GM18520 (cell line): ENCODE data around the gene LYSMD3.

Source experiments
- ATAC-seq: cut with Tn5 transposase; IDR thresholded peaks from one replicate; pipeline ENCODE4 v1.9.1; 2021; ENCODE audit not compliant: unreplicated experiment

The LYSMD3 gene

DNA sequence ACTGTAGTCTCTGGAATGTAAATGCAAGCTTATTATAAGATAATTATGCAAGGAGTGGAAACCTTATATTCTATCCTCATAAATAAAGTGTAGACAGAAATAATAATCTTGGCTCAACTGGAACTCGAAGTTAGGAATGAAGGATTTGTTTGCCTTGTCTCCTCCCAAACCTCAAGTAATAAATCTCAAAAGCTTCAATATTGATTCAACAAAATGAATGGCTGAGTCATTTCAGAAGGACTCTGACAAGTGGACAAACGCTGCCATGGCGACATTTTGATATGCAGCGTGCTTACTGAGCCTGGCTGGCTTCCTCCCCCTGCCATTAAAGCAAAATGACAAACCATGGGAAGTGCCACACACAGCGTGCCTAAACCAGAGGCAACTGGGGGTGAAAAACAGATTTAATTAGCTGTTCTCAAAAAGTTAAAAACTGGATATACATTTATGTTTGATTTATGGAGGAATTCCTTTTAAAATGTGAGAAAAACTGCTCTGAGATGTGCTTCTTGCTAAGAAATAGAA is 18.7 kb upstream of the LYSMD3 start:
- peak; percentile 42 for ATAC-seq

DNA sequence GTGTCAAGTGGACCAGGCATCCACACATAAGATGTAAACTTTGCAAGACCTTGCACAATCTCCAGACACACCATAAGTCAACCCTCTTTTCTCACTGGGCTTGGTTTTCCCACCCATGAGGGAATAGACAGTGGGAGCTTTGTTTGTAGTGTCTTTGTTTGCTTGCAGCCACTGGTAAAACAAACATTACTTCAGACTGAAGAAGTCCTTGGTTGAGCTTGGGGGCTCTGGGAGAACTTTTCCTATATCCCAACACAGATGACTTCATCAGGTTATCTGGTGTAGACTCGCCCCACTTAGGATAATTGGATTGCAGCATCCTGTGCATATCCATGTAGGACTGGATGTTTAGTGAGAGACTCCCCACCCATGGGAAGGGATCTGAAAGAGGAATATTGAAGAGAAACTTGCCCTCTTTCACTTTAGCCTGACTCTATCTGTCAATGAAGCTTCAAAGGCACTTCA is 17.7 kb upstream of the LYSMD3 start:
- no peak for ATAC-seq

DNA sequence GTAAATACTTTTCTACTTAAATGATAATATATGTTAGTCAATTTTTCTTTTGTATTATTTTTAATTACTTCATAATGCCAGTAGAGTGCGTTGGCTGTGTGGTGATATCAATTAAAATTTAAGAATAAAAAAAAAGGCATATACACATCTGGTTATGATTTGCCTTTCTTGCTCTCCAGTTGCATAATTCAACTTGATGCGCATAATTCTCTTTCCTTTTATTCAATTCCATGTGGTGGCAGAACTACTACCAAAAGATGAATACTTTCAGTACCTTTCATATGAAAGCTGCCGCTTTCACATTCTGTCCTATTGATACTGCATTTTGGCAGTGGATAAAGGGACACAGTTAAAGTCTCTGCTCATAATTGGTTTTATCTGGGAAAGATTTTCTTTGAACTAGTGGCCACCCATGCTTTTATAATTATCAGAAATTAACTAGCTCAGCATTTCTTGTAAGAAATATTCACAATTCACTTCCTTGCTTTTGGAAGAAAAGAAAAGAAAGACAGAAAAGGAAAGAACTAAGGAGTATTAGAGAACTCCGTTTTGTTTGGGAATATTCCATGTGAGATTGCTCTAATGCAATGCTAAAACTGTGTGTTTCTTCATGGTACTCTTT is 16.9 kb upstream of the LYSMD3 start:
- ATAC-seq = no peak

DNA sequence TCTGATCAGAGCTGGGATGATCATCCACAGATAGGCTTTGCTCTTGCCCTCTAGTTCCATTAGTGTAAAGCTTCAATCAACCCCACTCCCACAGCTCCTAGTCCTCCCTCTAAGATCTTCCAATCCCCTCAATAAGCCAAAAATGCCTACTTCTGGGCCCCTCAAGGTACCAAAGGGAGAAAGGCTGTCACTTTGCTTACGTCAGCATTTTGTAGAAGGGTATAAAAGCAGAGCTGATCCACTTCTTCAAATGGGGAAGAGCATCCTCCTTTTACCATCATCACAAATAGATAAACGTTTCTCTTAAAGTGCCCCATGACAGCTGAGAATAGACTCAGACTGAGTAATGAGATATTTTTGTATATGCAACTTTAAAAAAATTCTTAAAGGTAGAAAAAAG is 16.1 kb upstream of the LYSMD3 start:
- ATAC-seq = no peak

DNA sequence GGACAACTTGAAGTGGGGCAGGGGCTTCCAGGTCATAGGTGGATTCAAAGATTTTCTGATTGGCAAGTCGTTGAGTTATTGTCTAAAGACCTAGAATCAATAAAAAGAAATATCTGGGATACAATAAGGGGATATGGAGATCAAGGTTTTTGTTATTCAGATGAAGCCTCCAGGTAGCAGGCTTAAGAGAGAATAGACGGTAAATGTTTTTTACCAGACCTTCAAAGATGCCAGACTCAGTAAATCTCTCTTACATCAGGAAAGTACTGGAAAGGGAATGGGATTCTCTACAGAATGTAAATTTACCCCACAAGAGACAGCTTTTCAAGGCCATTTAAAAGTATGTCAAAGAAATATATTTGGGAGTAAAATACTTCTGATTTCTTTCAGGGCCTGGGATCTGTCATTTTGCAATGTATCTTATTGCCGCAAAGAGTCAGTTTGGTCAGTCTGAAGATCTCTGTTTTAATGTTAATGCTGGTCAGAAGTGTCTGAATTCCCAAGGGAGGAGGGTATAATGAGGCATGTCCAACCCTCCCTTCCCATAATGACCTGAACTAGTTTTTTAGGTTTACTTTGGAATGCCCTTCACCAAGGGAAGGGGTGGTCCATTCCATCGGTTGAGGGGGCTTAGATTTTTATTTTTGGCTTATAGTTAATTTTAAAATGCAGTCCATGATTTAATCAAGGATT is 13.6 kb upstream of the LYSMD3 start:
- ATAC-seq = no peak

DNA sequence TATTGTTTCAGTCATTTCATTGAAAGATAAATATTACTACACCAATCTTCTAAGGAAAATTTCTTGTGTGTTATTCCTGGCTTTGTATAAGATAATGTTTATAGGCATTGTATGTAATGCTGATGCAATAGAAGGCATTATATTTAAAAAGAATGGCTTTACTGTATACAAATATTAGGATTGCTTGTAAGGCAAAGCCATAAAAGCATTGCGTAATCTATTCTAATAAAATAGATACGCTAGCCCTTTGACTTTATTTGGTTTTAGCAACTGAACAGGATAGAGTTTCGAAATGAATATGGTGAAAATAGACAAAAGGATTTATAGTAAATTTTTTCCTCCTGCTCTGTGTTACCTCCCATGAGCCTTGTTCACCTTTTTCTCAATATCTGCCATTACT is 5.5 kb upstream of the LYSMD3 start:
- ATAC-seq = no peak

DNA sequence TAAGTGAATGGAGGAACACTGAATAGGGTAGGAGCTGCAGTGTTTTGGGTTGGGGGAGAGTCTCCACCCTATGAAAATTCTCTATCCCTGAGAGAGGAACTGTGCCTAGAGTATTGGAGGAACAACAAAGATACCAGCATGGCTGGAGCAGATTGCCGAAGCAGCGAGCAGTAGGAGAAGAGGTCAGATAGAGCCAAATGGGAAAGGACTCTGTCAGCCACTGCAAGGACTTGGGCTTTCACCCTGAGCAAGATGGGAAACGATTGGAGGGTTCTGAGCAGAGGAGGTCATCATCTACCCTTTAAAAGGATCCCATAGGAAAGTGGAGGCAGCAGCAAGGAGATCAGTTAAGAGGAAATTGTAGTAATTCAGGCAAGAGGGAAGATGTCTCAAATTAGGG is 4.4 kb upstream of the LYSMD3 start:
- ATAC-seq = no peak

DNA sequence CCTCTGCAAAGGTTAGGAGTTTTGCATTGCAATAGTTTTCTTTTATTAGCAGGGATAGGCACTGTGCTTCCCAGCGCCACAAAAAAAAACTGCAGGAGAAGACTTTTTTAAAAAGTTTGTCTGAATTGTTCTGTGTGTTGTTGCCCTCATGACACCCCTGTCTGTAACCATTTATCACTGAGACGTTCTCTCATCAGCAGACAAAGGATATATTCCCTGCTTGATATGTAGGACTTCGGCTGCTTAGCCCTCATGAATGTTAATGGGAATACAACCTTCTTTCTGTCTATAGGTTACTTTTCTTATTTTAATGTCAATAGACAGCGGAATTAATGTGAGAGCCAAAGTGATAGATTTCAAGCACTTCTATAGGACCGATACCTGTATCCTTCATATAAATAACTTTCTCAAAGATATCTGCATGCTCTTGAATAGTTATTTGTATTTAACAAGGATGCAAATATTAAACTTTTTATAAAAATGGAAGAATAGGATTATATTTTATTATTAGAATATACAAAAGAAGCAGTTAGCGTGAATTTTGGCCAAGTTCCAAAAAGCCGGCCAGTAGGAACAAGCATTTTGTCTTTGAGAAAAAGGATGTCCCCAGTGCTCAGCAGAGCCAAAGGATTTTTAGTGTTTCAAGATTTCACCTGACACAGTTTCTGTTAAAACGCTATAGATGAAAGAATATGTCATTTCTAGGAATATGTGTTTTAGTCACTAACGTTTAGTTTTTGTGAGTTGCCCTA is 1.5 kb upstream of the LYSMD3 start:
- ATAC-seq = no peak

DNA sequence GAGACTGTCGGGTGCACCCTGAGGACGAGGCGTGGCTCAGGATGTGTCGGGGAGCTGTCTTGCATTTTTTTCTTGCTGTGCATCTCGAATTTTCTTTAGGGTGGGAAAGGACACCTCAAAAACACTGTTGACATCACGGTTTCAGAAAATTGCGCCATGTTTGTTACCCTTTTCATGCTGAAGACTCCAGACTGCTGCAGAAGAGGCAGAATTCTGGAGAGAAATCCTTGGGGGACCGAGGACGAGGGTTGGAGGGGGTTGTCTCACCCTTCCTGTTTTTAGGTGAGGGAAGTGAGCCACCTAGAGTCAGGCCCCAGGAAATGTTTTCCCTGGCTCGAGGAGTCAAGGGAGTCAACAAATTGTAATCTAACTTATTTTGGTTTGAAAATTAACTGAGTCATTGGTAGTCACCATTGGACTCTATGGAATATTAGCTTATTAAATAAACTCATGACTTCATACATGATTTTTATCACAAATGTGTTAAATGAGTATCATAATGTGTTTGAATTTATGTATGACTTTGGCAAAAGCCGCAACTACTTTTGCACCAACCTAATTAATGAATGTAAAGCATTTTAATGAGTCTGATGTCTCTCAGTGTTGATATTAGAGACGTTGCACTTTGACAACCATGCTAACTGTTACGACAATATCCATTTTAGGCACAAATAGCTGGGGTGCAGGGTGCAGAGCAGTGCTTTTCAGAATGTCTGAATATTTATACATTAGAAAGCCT is 724 bp upstream of the LYSMD3 start:
- ATAC-seq = peak; percentile 22

DNA sequence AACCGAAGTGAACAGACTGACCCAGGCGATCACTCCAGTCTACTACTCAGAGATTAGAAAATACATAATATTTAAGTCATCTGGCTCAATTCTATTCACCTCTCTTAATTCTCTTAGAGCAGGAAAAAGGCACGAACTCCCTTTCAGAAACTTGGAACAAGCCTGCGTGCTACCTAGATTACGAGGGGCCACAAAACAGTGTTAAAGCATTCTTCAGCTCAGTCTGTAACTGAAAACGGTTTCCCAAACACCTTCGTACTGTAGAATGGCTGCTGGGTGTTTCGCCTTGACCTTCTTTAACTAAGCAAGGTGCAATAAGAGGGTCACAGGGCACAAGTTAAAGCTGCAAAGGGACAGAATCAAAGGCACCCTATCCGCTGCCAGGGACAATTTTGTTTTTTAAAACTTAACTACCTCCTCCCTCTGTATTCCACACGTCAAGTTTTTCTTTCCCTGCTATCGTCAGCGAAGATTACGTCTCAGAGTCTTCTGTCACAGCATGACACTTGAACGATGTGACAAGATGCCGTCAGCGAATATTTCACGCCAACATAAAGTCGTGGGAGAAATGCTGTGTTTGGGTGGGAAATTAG is 687 bp downstream of the LYSMD3 start:
- ATAC-seq = no peak

DNA sequence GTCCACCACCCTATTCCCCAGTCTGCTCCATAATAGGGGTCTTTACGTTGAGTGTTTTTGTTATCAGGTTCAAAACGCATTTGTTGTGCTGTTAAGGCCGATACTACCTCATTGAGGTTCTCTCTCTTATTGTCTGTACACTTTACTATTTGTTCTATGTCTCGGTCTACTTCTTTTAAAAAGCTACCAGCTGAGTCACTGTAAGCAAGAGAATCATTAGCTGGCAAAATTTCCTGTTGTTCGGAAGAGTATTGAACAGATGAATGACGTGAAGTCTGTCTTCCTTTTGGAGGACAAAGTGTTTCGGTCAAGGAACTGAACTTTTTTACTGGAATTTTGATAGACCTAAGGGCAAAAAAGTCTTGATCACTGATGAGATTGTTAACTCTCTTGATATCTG is 10.3 kb downstream of the LYSMD3 start:
- no peak for ATAC-seq

DNA sequence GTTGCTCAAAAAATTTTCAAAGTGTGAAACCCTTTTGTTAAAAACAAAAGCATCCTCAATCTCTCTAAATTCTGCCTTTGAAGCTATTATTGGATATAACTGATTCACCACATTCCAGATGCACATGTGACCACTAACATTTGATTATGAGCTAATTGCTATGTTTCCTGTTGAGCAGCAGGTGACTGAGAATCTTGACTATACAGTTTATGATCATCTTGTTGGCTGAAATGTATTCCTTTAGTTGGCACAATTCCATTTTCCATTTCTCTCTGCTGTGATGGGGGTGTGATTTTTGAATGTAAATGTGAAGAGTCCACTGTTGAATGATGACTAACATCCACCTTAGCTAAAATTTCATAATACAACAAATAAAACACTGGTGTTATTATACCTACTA is 10.7 kb downstream of the LYSMD3 start:
- ATAC-seq = no peak

DNA sequence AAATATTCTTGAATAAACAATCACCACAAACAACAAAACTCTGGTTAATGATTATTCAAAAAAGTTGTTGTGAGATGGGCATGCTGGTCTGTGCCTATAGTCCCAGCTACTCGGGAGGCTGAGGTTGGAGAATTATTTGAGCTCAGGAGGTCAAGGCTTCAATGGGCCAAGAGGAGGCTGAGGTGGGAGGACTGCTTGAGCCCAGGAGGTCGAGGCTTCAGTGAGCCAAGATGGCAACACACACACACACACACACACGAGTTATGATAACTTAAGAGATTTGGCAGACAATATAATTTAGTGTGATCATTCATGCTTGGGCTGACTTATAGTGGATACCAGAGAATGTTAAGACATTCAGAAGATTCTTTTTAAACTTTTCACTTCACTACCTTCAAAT is 14.9 kb downstream of the LYSMD3 start:
- ATAC-seq = no peak

DNA sequence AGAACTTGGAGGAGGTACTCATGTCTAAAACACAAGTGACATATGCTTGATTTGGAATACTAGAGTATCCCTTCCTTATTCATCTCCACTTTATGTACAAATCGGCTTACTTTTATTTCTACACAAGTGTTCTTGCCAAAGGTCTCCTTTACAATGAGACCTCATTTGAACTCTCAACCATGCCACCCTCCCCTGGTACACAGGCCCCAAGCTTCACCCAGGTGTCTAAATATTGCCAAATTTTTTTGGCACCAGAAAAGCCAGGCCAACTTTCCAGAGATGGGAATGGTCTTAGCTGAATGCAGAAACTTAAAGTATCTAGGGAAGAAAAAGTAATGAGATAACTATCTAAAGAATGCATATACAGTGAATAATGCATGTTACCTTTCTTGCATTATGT is 18.9 kb downstream of the LYSMD3 start:
- no peak for ATAC-seq

DNA sequence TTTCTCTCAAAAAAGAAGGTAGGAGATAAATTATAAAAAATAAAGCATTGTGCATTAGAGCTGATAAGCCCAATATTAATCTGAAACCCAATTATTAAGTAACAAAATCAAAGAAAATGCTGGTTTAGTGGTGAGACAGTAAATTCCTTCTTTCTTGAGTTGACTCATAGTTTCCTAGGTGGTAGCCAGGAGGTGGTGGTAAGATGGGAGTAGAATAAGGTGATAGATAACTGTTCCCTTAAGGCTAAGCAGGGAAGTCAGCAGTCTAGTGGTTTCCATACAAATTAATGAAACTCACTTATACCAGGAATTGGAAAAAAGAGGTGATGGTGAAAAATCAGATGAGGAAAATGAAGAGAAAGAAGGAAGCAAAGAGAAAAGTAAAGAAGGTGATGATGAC is 23.2 kb downstream of the LYSMD3 start:
- ATAC-seq = no peak

DNA sequence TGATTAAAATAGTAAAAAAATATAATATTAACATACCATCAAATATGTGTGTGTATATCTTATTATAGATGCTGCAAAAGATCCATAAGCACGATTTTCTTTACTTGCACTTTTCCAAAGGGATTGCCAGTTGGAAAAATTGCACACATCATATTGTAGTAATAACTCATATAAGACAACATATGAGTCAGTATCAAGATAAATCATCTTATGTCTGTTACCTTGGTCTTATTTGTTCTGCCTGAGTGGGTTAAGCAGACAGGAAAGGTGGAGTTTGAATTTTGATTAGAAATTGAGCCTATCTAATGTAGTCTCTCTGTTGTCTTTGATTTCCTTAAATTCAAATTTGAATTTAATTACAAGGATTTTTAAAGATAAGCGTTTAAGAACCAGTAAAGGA is 24.6 kb downstream of the LYSMD3 start:
- no peak for ATAC-seq

DNA sequence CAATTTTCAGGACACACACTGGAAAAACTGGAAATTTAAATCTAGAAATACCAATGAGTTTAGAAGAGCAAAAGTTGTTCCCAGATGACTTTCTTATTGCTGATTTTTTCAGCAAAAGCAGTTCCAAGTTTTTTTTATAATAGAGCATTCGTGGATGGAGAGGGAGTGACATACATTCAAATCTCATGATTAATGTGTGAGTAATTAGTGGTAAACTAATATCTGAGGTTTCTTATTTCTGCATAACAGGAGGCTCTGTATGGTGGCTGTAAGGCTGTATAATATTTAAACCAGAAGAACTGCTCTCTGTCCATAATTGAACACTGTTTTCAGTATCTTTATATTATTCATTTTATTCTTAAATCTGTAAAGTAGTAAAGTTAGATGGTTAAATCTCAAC is 25.8 kb downstream of the LYSMD3 start:
- ATAC-seq = no peak

DNA sequence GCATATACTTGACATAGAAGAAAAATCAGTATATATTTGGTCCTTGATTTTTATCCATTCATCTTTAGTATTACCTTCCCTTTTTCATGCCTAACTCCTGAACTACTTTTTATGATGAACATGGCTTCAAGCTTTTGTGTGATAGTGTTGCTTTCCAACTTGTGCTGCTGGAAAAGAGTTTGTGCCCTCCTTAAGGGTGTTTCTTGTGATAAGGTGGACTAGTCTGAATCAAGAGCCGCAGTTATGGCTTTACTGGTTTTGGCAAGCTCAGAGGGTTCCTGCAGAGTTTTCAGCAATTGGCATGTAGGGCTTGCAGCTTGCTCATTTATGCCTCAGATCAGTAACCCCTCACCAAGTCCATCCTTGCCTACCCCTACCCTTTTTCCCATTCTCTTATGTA is 34.2 kb downstream of the LYSMD3 start:
- no peak for ATAC-seq

DNA sequence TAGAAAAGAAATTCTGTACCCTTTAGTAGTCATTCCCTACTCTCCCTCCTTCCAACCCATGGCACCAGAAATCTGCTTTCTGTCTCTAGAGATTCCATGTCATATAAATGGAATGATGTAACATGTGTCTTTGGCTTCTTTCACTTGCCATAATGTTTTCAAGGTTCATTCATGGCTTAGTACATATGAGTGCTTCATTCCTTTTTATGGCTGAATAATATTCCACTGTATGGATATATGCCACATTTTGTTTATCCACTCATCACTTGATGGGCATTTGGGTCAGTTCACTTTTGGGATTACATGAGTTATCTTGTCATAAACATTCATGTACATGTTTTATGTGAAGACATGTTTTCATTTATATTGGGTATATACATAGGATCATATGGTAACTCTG is 35.3 kb downstream of the LYSMD3 start:
- no peak for ATAC-seq

DNA sequence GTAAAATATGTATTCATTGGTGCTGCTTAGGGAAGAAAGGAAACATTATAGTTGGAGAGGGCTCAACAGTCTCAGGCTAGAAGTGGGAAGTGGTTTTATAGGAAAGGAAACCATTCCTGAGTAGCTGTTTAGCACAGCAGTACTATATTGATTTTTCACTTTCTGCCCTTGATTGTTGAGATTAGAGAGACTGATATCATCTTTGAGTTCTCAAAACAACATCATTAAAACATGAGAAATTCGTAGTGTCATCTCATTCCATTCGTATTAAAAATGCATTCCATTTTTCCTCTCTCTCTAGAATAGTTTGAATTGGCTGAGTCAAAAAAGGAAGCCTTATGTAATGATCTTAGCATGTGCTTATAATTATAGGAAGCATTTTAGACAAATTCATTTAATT is 40.6 kb downstream of the LYSMD3 start:
- ATAC-seq = no peak

DNA sequence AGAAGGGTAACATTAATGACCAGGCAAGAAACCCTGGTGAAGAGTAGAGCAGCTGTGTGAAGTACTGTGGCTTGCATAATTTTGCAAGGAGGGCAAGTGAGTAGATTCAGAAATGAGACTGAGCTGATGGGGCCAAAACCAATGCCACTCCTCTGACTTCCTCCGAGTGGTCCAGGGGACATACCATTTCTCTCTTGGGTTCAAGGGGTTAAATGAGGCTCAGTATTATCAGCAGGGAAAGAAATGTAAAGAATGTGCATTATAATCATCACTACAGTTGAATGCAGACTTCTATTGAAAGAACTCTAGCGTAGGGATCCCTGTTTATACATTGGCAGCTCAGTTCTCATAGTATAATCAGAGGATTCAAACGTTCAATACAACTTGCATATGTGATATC is 44.8 kb downstream of the LYSMD3 start:
- ATAC-seq = no peak
